Neuronal stem cell (in vitro differentiated cells): Measurements from ENCODE around the gene CRYGB.

ENCODE experiments used
- DNase-seq: peaks from one replicate; pipeline ENCODE4 v3.0.0-alpha.2; 2013; ENCODE audit warnings: low spot score
- H2AFZ ChIP-seq: one replicate; pipeline ENCODE4 v1.6.1; 2013; ENCODE audit warnings: mild to moderate bottlenecking, low read length, inconsistent platforms
- H2AK5ac ChIP-seq: 2 replicates; pipeline ENCODE4 v1.6.1; 2013; ENCODE audit warnings: low read depth, mild to moderate bottlenecking, inconsistent platforms, low read length, moderate library complexity, mixed read lengths
- H2BK120ac ChIP-seq: 2 replicates; pipeline ENCODE4 v1.6.1; 2013; ENCODE audit warnings: low read depth, mild to moderate bottlenecking, inconsistent platforms, low read length, moderate library complexity, mixed read lengths
- H2BK12ac ChIP-seq: one replicate; pipeline ENCODE4 v1.6.1; 2013; ENCODE audit warnings: low read length, inconsistent platforms
- H2BK15ac ChIP-seq: 2 replicates; pipeline ENCODE4 v1.6.1; 2013; ENCODE audit warnings: mild to moderate bottlenecking, low read length, inconsistent platforms, mixed read lengths
- H2BK5ac ChIP-seq: one replicate; pipeline ENCODE4 v1.6.1; 2013; ENCODE audit warnings: inconsistent platforms, mild to moderate bottlenecking, low read length, moderate library complexity
- H3K14ac ChIP-seq: one replicate; pipeline ENCODE4 v1.6.1; 2013; ENCODE audit warnings: low read length, inconsistent platforms
- H3K18ac ChIP-seq: 2 replicates; pipeline ENCODE4 v1.6.1; 2013; ENCODE audit warnings: low read length, inconsistent platforms
- H3K23ac ChIP-seq: 2 replicates; pipeline ENCODE4 v1.6.1; 2013; ENCODE audit warnings: low read depth, mild to moderate bottlenecking, mixed read lengths, low read length, inconsistent platforms; ENCODE audit not compliant: poor library complexity
- H3K27ac ChIP-seq: replicated peaks from 3 replicates; pipeline ENCODE4 v1.5.1; 2013; ENCODE audit warnings: low read length, inconsistent platforms
- H3K27me3 ChIP-seq, 3 experiments: 2 replicates each; pipeline ENCODE4 v1.6.1; 2013; ENCODE audit warnings: low read length in 3 of 3, mild to moderate bottlenecking in 2 of 3, inconsistent platforms in 1 of 3, low read depth in 1 of 3, mixed read lengths in 1 of 3, moderate library complexity in 1 of 3; ENCODE audit not compliant: control insufficient read depth in 3 of 3, insufficient read depth in 3 of 3
- H3K36me3 ChIP-seq, 2 donors: replicated peaks in 1 of 2; 2 replicates each; pipeline ENCODE4 v1.6.1; 2013; ENCODE audit warnings: low read length in 2 of 2; ENCODE audit not compliant: control insufficient read depth in 2 of 2, insufficient read depth in 2 of 2
- H3K4ac ChIP-seq: 2 replicates; pipeline ENCODE4 v1.6.1; 2013; ENCODE audit warnings: inconsistent platforms, mild to moderate bottlenecking, low read length, moderate library complexity
- H3K4me1 ChIP-seq, 2 donors: 1 replicate in 1 of 2; 2 replicates in 1 of 2; pipeline ENCODE4 v1.6.1; 2013; ENCODE audit warnings: low read length in 2 of 2, low read depth in 1 of 2; ENCODE audit not compliant: control insufficient read depth in 2 of 2, insufficient read depth in 1 of 2
- H3K4me2 ChIP-seq: one replicate; pipeline ENCODE4 v1.6.1; 2013; ENCODE audit warnings: mild to moderate bottlenecking, low read length, inconsistent platforms; ENCODE audit not compliant: insufficient read depth, poor library complexity, severe bottlenecking
- H3K4me3 ChIP-seq, 2 donors: 2 replicates each; pipeline ENCODE4 v1.5.1; 2013; ENCODE audit warnings: low read length in 2 of 2, mild to moderate bottlenecking in 2 of 2, inconsistent platforms in 1 of 2, moderate library complexity in 1 of 2
- H3K79me1 ChIP-seq: one replicate; pipeline ENCODE4 v1.6.1; 2013; ENCODE audit warnings: low read depth, mild to moderate bottlenecking, inconsistent platforms, low read length, moderate library complexity
- H3K9ac ChIP-seq: one replicate; pipeline ENCODE4 v1.6.1; 2013; ENCODE audit warnings: mild to moderate bottlenecking, low read depth, low read length, inconsistent platforms; ENCODE audit not compliant: poor library complexity
- H3K9me3 ChIP-seq, 2 donors: replicated peaks in 1 of 2; 2 replicates each; pipeline versions ENCODE3 to v1.6.1; 2013; ENCODE audit warnings: low read length in 2 of 2, mild to moderate bottlenecking in 2 of 2, inconsistent platforms in 1 of 2, low read depth in 1 of 2, mixed read lengths in 1 of 2, moderate library complexity in 1 of 2; ENCODE audit not compliant: control insufficient read depth in 2 of 2, insufficient read depth in 1 of 2
- H4K8ac ChIP-seq: one replicate; pipeline ENCODE4 v1.6.1; 2013; ENCODE audit warnings: low read depth, mild to moderate bottlenecking, inconsistent platforms, low read length, moderate library complexity
- H4K91ac ChIP-seq: one replicate; pipeline ENCODE4 v1.6.1; 2013; ENCODE audit warnings: low read length, low read depth, mild to moderate bottlenecking, inconsistent platforms; ENCODE audit not compliant: poor library complexity
- WGBS, 2 donors: extraction: QIAGEN DNeasy Blood & Tissue Kit; methylation state at CpG; one replicate each; pipeline ENCODE4 v1.1.7; 2013; ENCODE audit warnings: missing lambda C conversion rate in 2 of 2, mixed read lengths in 1 of 2; ENCODE audit not compliant: insufficient read length in 2 of 2, insufficient replicate concordance in 1 of 2; ENCODE audit errors: extremely low coverage in 2 of 2; 5-methylcytosine and 5-hydroxymethylcytosine counted together

Gene CRYGB

DNA sequence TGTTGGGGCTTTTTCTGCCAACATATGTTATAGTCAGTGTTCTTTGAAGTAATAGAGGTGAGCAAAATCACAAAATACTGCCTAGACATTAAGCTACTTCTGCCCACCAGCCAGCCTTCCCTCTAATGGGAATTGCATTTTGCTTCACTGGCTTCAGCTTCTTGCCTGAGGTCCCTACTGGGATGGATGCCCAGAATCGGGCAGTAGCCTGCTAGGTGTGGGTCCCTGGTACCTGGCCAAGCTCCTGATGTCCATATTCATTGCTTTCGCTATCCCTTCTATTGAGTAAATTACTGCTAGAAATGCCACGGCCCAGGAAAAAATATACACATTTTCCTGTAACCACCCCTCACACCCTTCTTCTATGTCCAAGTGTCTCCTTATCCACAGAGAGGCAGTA is 48.6 kb downstream of the CRYGB start:
- H2AFZ ChIP-seq: no peak overlapping the region
- WGBS, 2 donors: no CpG with 5 or more reads among the region's 3 CpGs
- no peak overlapping the region for H3K18ac ChIP-seq
- H3K27ac ChIP-seq: no peak overlapping the region
- H3K27me3 ChIP-seq: no peaks in the 10 kb centered on the region
- H2BK12ac ChIP-seq: no peak overlapping the region
- H3K4me3 ChIP-seq: no peak overlapping the region
- H3K9me3 ChIP-seq: no peaks in the 10 kb centered on the region
- no peak overlapping the region for H2BK15ac ChIP-seq
- H3K4me1 ChIP-seq: peaks cover 0 to 2% of the 10 kb centered on the region in 2 donors
- H3K4me2 ChIP-seq: no peak overlapping the region
- H3K79me1 ChIP-seq: no peaks in the 10 kb centered on the region
- no peak overlapping the region for H2BK5ac ChIP-seq
- no peak overlapping the region for H3K23ac ChIP-seq
- no peak overlapping the region for H4K8ac ChIP-seq
- no peak overlapping the region for H3K9ac ChIP-seq
- no peak overlapping the region for H3K14ac ChIP-seq
- DNase-seq: no peak
- no peak overlapping the region for H2AK5ac ChIP-seq
- H2BK120ac ChIP-seq: no peak overlapping the region
- no peak overlapping the region for H3K4ac ChIP-seq
- H4K91ac ChIP-seq: no peak overlapping the region
- H3K36me3 ChIP-seq: no peaks in the 10 kb centered on the region

DNA sequence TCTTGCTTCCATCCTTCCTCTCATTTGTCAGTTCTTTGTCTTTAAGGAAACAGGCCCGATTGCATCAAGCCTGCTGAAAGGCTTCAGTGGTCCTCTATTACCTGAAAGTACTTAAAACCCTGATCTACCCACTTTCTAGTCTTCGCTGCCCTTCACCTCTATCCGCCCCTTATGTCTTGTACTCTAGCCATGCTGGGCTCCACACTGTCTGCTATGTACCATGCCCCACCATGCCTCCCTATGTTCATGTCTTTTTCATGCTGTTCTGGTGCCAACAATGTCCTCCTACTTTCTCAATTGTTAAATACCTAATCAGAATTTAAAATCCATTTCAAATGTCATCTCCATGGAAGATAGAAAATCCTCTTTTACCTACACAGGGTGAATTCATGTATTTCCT is 49.9 kb downstream of the CRYGB start:
- no peak overlapping the region for H3K23ac ChIP-seq
- no peak overlapping the region for H3K4me3 ChIP-seq
- no peak overlapping the region for H2BK15ac ChIP-seq
- H3K9ac ChIP-seq: no peak overlapping the region
- H4K8ac ChIP-seq: no peak overlapping the region
- H4K91ac ChIP-seq: no peak overlapping the region
- no peak overlapping the region for H3K4me2 ChIP-seq
- H3K18ac ChIP-seq: no peak overlapping the region
- no peak overlapping the region for H3K4ac ChIP-seq
- H2BK12ac ChIP-seq: no peak overlapping the region
- H3K14ac ChIP-seq: no peak overlapping the region
- no peaks in the 10 kb centered on the region for H3K27me3 ChIP-seq
- no peak overlapping the region for H2AK5ac ChIP-seq
- H3K79me1 ChIP-seq: no peaks in the 10 kb centered on the region
- H2BK120ac ChIP-seq: no peak overlapping the region
- no peaks in the 10 kb centered on the region for H3K36me3 ChIP-seq
- no peak for DNase-seq
- H3K27ac ChIP-seq: no peak overlapping the region
- H3K4me1 ChIP-seq: peaks cover 0 to 2% of the 10 kb centered on the region in 2 donors
- H2BK5ac ChIP-seq: no peak overlapping the region
- no CpG with 5 or more reads among the region's 3 CpGs for WGBS, 2 donors
- H3K9me3 ChIP-seq: peaks cover 0 to 2% of the 10 kb centered on the region in 2 donors
- H2AFZ ChIP-seq: no peak overlapping the region

DNA sequence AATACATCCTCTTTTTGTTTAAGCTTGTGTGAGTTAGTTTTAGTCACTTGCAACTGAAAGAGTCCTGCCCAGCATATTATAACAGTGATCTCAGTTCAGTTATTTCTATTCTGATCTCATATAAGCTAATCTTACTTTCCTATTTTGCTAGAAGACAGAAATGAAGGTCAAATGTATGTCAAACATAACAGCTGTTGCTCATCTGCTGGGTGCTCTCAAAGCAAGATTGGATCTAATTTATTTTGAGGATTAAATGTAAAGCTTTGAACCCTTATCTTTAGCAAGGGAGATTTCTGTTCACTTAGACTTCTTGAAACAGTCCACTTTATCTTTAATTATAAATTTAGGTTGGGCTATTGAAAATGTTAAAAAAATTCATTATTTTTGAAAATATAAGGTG is 52.8 kb downstream of the CRYGB start:
- Histone ChIP-seq H2BK120ac (no peak overlapping the region), H3K27ac (no peak overlapping the region), H3K27me3 (no peaks in the 10 kb centered on the region), H3K4me1 (peaks cover 0 to 2% of the 10 kb centered on the region in 2 donors), H2BK12ac (no peak overlapping the region), H3K9me3 (peaks cover 0 to 2% of the 10 kb centered on the region in 2 donors), H3K14ac (no peak overlapping the region), H3K4me2 (no peak overlapping the region), H4K8ac (no peak overlapping the region), H2BK15ac (no peak overlapping the region), H3K36me3 (no peaks in the 10 kb centered on the region), H3K79me1 (no peaks in the 10 kb centered on the region), H3K4me3 (no peak overlapping the region), H2AFZ (no peak overlapping the region), H3K4ac (no peak overlapping the region), H2AK5ac (no peak overlapping the region), H4K91ac (no peak overlapping the region), H3K23ac (no peak overlapping the region), H3K9ac (no peak overlapping the region), H3K18ac (no peak overlapping the region), H2BK5ac (no peak overlapping the region)
- no peak for DNase-seq
